Islet precursor cell (in vitro differentiated cells): ENCODE results near the gene MFGE8.

Source experiments
- DNase-seq: peaks from one replicate; pipeline ENCODE4 v3.0.0-alpha.2; 2018

MFGE8 gene

DNA sequence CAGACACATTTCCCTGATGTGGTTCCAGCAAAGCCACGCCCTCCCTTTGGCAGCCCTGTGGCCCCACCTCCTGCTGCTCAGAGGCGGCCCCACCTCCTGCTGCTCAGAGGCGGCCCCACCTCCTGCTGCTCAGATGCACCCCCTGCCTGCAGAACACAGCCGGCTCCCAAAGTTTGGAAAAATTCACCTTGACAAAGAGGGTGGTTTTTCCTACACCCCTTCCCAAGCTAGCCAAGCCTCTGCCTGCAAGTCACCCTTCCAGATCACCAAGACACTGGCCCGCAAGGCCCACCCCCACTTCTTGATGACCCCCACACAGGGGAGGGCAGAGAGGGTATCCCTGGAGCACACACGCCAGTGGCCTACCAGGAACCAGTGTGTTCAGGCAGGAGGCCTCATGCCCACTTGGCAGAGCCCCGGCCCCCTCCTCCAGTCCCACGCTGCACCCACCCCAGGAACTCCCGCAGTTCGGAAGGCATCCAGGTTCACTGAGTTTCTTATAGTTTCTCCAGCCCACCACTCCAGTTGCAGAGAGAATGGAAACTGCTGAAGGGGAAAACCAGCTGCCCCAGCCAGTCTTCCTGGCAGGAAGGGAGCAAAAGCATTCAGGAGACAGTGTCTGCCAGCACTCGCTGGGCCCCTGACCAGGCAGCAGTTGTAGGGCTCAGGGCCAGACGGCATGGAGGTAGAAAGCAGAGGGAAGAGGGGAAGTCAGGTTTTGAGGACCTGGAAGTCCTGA, 15.6 kb downstream of the MFGE8 start:
- peak; percentile 96 for DNase-seq

DNA sequence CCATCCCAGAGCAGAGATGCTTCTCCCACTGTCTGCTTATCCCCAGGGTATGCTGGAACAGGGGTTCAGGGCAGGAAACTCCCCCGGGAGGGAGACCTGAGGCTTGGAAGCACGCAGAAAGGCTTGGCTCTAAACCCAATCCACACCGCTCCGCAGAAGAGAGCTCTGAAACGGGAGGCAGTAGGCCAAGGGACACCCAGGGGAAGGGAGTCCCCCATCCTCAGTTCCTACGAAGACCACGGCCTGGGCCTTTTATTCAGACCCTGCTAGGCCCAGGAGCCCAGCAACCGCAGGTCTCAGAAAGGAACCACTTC, 16.1 kb downstream of the MFGE8 start:
- no peak for DNase-seq

DNA sequence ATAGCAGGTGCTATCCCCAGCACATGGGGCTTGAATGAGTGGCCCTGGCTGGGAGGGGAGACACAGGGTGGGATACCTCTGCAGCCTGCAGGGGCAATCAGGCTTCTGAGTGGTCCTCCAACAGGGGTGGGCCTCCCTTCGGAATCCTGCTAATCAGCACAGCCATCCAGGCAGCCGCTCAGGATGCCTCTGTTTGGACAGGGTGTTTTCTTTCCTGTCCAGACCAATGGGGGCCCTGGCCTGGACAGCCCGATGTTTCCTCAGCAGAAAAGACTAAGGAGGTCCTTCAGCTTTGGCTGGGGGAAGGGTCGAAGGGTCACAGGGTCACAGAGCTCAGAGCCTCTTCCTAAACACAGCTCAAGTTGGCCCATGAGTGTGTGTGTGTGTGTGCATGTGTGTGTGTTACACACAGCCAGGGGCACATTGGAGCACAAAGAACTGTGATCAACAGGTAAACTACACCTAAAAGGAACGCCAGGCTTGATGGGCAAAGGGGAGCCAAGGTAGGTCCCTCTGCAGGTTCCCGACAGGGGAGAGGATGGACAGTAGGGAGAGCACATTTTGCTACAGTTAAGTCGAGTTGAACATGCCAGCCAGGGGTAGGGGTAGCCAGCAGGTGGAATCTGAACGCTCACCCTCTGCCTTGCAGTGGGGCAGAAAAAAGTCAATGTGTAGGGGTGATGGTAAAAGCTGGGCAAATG, 16.7 kb downstream of the MFGE8 start:
- DNase-seq: no peak

DNA sequence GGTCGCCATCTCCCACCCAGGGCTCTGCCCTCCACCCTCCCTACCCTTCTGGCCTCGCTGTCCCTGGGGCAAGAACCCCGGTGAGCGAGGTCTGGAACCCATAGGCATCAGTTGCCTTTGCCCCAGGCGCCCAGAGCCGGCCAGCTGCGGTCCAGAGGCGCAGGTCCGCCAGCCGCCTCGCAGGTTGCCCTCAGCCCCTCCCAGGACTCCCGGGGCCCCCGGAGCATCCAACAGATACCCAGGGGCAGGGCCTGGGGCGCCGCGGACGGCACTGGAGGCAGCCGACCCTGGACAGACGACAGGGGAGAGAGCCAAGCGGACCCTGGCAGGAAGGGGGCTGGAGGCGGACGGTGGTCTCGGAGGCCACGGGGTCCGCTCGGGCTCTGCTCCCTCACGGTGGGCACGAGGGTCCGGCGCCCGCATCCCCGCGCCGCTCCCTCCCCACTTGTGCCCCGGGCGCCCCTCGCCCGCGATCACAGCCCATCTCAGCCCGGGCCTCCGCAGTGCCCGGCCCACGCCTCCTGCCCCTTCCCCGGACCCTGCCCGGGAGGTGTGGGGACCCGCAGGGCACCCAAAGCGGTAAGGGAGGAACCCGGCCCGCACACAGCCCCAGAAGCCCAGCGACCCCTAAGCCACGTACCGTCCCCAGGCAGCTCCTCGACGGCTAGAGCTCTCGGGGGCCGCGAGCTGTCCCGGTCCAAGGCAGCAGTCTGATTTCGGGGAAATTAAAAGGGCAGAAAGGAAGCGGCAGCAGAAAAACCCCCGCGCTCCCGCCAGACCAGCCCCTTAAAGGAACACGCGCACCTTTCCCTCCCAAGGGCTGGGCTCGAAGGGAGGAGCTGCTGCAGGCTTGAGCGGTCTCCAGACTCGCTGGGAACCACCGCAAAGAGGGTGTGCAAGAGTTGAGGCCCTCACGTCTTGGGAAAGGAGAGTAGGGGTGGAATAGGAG, 18.1 kb downstream of the MFGE8 start, which contains the start of gene HAPLN3:
TSS of gene HAPLN3 (minus strand) at position 726 of the 949 bp plus-strand sequence. CDS start 8,246 bp downstream, outside the sequence.
- peak; percentile 68 for DNase-seq

DNA sequence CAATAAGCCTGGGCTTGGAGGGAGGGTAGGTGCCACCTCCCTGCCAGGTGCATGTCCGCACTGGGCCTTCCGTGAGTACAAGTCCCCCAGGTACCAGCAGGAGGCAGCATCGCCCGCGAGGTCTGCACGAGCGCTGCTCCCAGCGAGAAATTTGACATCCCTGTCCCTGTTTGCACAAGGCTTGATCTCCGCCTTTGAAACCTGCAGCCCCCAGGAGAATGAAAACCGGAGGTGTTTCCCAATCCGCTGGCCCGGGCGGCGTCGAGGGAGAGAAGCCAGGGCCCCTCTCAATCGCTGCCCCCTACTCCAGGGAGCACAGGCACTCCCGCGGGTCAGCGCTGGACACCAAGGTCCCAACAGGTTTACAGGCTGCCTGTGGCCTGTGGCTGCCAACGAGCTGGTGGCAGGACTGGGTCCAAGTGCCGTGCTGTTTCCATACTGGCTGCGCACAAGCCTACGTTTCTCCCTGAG, 18.8 kb downstream of the MFGE8 start:
- peak; percentile 91 for DNase-seq

DNA sequence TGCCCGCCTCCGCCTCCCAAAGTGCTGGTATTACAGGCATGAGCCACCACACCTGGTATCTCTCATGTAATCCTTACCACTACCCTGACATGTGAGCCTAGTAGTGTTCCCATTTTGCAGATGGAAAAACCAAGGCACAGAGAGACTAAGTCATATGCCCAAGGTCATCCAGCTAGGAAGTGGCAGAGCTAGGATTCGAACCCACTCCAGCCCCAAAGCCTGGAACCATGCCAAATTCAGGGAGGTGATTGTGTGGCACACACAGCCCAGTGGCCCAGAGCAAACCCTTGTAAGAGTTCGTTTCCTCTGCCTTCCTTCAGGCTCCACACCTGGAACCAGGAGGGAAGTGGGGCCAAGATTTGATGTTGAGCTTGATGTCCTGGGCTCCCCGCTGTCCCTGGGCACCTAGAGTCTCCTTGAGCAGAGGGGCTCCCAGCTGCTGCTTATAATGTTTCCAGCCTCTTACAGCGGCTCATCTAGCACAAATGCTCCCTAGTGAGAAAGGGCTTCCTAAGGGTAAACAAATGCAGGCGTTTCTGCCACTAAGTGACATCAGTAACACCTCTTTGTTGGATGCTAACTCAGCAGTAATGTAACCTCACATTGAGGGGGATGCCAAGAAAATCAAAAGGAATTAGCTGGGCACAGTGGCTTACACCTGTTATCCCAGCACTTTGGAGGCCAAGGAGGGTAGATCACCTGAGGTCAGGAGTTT, 21.5 kb downstream of the MFGE8 start:
- DNase-seq: no peak

DNA sequence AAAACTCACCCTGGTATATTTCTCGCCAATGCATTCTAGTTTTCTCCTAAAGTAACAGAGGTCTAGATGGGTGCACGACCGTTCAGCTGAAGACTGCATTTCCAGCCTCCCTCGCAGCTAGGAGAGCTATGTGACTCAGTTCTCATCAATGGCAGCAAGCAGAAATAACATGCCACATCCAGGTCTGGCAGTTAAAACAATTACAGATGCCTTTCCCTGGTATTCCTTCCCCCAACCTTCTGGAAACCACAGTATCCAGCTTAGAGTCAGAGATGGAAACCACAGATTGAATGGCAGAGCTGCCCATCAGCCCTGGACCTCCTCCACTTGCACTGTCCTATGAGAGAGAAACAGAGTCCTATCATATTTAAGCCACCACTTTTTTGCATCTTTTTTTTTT, 22.7 kb downstream of the MFGE8 start:
- no peak for DNase-seq

DNA sequence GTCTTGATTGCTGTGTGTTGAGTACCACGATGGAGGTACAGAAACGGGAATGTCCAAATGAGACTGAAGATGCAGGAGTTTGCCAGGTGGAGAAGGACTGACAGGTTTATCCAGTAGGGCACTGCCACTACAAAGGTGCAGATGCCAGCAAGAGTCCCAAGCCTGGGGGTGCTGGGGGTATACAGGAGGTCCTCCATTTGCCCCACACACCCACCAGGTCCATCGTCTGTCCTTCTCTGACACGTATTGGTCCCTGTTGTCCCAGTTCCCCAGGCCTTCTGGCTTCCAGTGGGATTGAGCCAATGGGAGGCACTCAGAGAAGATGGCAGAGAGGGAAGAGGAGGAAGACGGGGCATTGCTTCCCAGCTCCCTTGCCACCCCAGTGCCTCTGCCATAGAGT, 24.5 kb downstream of the MFGE8 start:
- DNase-seq: no peak

DNA sequence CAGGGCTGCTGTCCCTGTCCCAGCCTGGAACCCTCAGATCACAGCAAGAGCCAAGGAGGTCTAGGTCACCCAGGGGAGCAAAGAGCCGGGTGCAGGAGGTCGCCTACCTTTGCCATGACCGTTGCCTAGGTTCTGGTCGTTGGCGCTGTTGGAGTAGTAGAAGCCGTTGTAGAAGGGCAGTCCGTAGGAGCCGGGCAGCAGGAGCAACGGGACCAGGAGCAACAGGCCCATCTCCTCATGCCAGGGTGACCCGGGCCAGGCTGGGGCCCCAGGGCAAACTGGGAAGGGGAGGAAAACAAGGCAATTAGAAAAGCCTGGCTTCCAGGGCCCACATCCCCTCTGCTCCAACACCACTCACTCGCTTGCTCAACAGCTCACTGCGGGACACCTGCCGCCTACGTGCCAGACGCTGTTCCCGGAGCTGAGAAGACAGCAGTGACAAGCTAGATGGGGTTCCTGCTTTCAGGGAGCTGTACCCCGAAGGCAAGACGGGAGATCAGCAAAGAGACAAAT, 26.1 kb downstream of the MFGE8 start:
- DNase-seq: no peak

DNA sequence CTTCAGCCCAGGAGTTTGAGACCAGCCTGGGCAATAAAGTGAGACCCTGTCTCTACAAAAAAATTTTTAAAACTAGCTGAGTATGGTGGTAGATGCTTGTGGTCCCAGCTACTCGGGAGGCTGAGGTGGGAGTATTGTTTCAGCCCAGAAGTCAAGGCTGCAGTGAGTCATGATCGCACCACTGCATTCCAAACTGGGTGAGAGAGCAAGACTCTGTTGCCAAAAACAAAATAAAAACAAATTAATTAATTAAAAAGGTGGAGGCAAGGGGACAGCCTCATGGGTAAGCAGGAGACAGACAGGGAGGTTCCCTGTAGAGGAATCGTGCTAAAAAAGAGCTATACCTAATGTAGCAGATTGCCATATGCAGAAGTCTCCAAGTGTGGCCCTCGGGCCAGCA, 30.4 kb downstream of the MFGE8 start:
- DNase-seq: no peak

DNA sequence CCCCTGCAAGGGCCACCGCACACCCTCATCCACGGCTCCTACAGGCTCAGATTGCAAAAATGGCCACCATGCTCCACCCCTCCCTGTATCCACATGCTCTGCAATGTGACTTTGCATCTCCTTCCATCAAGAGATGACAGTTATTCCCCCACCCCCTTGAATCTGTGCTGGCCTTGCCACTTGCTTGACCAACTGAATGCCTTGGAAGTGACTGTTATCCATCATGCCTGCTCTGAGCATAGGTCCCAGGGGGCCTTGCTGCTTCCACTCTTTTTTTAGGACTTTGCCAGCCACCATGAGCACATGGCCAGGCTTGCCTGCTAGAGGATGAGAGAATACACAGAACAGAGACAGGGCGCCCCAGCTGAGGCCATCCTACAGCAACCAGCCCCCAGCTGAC, 31.4 kb downstream of the MFGE8 start:
- no peak for DNase-seq

DNA sequence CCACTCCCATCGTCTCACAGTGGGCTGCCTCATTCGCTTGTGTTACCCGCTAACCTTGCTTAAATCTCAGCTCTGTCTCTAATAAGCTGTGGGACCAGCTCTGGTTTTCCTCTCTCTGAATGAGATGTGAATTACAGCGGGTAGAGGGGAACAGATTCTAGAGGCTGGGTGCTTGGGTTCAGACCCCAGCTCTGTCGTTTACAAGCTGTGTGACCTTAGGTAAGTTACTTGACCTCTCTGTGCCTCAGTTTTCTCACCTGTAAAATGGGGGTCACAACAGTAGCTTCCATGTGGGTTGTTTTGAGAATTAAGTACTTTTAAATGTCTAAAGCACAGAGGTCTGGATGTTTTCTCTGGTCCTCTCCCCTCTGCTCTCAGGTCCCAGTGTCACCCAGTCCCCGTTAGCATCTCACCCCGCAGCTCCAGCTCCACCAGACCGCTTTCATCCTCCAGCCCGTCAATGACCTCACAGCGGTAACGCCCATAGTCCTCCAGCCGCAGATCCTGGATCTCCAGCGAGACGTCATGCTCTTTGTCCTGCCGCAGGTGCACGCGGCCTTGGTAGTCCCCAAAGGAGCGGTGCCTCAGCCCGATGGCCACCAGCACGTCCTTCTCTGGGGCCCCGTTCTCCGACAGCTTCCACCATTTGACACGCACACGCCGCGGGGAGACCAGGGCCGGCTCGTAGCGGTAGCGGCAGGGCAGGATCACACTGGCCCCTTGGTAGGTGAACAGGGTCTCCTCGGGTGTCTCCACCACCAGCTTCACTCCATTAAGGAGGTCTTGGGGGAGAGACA, 32.0 kb downstream of the MFGE8 start:
- DNase-seq: no peak

DNA sequence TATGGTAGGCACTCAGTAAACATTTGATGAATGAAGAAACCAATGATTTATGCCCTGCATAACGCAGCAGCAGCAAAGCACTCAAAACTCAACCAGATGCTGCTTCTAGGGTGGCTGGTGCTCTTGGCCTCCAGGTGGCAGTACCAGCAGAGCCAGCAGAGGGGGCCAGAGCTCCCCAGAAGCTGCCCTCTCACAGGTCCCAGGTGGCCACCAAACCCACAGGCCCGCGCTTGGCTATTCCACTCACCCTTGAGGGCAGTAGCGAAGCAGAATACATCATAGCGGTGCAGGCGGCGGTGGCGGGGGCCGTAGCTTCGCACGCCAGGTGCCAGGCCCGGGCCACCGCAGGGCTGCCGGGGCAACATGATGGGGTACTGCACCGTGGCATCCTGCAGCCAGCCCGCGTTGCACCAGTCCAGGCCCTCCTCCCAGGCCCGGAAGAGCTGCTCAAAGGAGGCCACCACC, 34.4 kb downstream of the MFGE8 start:
- DNase-seq: peak; percentile 89

DNA sequence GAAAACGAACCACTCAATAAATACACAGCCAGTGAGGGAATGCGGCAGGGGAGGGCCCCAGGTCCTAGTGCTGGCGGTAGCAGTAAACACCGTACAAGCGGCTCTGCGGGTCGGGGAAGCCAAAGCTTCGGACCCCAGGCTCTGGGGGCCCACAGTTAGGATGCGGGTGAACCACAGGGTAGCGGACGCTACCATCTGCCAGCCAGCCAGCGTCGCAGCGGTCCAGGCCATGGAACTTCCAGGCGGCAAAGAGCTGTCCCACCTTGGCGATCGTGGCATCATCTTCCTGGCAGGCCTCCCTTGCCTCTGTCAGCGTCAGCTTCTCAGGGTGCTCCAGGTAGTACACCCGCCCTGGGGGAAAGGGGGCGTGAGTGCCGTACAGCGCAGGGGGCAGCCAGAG, 35.3 kb downstream of the MFGE8 start:
- DNase-seq: no peak

DNA sequence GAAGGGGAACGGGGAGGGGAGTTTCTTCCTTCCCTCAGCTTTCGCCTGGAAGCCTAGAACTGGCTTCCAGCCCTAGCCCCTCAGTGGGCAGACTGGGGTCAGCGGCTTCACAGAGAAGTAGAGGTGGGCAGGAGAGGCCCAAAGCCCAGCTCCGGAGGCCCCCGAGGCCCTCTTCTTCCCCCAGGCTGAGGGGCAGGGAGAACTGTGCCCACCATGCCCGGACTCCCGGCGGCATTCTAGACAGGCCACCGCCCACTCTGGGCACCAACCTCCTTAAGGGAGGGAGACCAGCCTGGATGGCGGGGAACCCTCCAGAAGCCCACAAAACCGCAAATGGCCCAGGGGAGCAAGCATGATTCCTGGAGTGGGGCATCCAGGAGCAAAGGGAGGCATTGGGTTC, 35.8 kb downstream of the MFGE8 start:
- DNase-seq: no peak

DNA sequence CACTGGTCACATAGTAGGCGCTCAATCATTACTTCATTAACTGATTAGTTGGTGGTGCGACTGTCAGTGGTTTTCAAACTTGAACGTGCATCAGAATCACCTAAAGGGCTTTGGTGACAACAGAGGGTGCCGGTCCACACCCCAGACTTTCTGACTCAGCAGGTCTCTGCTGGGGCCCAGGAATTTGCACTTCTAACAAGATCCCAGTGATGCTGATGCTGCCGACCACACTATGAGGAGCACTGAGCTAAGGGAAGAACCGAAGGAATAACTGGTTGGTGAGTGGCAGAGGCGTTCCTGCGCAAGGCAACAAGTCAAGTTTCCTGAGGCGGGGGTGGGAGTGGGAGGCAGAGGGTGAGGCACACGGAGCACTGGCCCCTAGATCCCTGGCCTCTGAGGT, 36.6 kb downstream of the MFGE8 start:
- DNase-seq: no peak

DNA sequence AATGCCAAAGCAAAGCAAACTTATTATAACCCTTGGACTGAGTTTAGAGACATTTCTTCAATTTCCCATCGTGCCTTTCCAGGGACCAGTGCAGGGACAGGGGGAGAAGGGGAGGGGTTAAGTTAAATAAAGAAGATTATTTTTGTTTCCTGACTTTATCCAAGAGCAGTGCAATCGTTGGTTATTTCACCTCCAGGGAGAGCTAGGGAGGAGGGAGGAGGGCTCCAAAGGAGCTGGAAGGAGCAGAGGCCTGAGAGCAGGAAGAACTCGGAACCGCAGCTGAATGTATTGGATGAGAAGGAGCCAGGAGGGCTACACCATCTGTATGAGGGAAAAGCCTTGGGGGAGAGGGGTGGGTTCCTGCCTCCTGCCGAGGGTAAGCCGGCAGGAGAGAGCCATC, 38.5 kb downstream of the MFGE8 start:
- no peak for DNase-seq

DNA sequence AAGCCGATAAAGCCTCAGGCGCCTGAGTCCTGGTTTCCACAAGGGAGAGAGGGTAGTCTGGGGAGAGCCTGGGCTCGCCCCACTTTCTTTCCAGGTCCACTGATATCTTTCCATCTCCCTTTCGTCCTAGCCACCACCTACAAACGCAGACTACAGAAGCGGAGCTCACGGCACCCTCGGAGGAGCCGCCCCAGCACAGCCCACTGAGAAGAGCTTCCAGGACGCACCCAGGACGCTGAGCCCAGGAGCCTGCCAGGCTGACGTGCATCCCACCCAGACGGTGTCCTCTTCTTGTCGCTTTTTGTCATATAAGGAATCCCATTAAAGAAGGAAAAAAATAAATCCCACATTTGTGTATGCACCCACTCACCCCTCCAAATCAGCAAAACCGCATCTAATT, 38.9 kb downstream of the MFGE8 start:
- DNase-seq: no peak

DNA sequence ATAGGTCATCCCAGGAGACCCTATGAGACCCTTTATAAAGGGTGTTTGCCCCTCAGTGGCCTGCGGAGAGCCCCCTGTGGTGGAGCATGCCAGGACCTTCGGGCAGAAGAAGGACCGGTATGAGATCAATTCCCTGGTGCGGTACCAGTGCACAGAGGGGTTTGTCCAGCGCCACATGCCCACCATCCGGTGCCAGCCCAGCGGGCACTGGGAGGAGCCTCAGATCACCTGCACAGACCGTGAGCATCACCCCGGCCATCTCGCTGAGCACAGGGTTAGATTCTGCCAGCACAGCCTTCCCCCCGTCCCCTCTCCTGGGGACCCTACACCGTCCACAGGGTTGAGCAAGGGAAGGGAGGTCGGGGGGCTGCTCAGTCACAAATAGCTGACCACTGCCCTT, 39.4 kb downstream of the MFGE8 start:
- no peak for DNase-seq

DNA sequence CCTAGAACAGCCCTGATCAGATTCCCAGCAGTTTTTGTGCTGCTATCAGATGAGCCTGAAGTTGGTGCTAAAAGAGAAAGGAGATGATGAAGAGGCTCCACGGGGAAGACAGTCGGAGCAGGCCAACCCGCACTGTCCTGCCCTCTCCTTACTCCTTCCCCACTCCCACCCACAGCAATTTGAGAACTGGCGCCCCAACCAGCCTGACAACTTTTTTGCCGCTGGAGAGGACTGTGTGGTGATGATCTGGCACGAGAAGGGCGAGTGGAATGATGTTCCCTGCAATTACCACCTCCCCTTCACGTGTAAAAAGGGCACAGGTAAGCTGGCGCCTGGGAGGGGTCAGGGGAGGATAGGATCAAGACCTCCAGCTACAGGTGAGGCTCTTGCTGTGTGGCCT, 40.5 kb downstream of the MFGE8 start:
- no peak for DNase-seq

DNA sequence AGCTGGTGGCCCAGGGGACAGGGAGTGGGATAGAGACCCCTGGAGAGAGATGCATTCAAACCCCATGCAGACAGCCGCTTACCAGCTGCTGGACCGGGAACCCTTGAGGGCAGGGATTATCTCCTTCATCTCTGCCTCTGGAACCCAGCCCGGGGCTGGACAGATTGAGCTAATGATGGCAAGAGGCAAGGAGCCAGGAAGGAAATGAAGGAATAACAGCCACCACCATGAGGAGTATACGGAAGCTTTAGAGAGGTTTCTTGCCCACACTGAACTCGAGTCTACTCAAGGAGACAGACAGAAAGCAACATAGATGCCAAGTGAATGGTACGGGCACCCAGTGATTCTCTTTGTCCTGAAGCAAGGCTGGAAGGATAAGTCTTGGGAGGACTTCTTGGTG, 41.1 kb downstream of the MFGE8 start:
- no peak for DNase-seq

DNA sequence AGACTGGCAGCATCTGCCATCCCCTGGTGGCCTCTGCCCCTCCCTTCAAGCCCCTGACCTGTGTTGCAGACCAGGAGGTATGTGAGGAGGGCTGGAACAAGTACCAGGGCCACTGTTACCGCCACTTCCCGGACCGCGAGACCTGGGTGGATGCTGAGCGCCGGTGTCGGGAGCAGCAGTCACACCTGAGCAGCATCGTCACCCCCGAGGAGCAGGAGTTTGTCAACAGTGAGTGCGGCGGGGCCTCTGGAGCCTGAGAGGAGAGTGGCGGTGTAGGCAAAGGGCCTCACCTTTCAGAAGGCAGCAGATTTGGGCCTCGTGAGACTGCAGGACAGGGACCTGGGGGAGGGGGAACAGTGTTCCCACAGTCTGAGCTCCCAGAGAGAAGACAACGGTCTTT, 41.9 kb downstream of the MFGE8 start:
- DNase-seq: no peak
